ENCODE results near the gene TTC7B. TPM values are rescaled to one million over a fixed set of nuclear protein-coding genes. Genes with fewer than 3 reads are reported as not detected.

Gene TTC7B
- total RNA-seq, 4 donors from 2014 or later, result 8.4 to 11.2 (median 9.2) TPM

DNA sequence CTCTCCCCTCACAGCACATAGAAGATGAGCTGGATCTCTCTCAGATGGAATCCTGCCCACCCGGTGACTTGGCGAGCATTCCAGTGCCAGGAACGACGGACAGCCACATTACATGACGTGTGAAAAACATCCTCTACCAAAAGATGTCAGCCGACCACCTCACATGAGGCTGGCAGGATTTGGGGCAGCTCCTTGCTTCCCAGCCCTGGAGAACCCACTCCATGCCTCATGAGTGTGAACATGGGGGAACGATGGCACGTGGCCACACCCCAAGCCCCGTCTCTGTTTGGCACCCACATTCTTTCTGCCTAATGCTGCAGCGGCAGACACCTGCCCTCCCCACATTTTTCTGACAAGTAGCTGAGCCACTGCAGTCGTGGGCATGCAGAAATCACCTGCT is 216.9 kb downstream of the TTC7B start:
- Histone ChIP-seq H3K9me3 (no peaks in the 10 kb centered on the region), H3K27ac (no peak overlapping the region), H3K4me1 (no peaks in the 10 kb centered on the region), H3K36me3 (no peaks in the 10 kb centered on the region), H3K27me3 (no peaks in the 10 kb centered on the region), H3K4me3 (no peak overlapping the region)
- in situ Hi-C loops (cut with MboI; ENCODE audit: low pct_ligation_motif_present in 1 of 4, low pct_unique_long_range_greater_than_20kb in 1 of 4, low sequenced_read_pairs in 3 of 4) (no loop called here), intact Hi-C loops (cut with DNase I; ENCODE audit: low total_unique reads) (no loop called here)
- TF ChIP-seq EP300 (IDR thresholded peaks at IDR 0.05; ENCODE audit: low read depth) (no peak), POLR2A (IDR thresholded peaks at IDR 0.05) (no peak), POLR2AphosphoS5 (IDR thresholded peaks at IDR 0.05) (no peak)
- TF ChIP-seq, protein P1, sequence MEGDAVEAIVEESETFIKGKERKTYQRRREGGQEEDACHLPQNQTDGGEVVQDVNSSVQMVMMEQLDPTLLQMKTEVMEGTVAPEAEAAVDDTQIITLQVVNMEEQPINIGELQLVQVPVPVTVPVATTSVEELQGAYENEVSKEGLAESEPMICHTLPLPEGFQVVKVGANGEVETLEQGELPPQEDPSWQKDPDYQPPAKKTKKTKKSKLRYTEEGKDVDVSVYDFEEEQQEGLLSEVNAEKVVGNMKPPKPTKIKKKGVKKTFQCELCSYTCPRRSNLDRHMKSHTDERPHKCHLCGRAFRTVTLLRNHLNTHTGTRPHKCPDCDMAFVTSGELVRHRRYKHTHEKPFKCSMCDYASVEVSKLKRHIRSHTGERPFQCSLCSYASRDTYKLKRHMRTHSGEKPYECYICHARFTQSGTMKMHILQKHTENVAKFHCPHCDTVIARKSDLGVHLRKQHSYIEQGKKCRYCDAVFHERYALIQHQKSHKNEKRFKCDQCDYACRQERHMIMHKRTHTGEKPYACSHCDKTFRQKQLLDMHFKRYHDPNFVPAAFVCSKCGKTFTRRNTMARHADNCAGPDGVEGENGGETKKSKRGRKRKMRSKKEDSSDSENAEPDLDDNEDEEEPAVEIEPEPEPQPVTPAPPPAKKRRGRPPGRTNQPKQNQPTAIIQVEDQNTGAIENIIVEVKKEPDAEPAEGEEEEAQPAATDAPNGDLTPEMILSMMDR (IDR thresholded peaks at IDR 0.05), result no peak
- WGBS, 2 donors (ENCODE audit: low coverage in 1 of 2), result 66% methylated on average over 11 of the region's 11 CpGs; no CpG with 5 or more reads in 1 of the 2 donors
- no peak for DNase-seq

DNA sequence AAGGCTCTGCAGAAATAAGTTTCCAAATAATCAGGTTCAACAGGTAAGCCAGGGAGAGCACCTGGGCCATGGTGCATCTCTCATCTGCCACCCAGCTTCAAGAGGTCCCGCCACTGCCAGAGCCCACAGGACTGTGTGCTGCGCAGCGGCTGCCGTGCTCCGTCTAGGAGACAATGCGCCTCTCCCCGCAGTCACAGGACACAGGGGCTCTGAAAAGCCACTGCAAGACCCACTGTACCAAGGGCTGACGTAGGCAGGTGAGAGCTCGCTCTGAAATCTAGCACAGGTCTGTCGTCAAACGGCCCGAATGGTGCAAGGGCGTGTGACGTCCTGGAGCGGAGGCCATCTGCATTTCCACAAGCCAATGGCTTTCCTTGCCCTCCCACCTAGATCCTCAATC is 218.3 kb downstream of the TTC7B start:
- in situ Hi-C loops (cut with MboI; ENCODE audit: low pct_ligation_motif_present in 1 of 4, low pct_unique_long_range_greater_than_20kb in 1 of 4, low sequenced_read_pairs in 3 of 4), result no loop called here
- Histone ChIP-seq H3K4me1 (no peaks in the 10 kb centered on the region), H3K27ac (no peak overlapping the region), H3K4me3 (no peak overlapping the region), H3K27me3 (no peaks in the 10 kb centered on the region), H3K9me3 (no peaks in the 10 kb centered on the region), H3K36me3 (no peaks in the 10 kb centered on the region)
- WGBS, 2 donors (ENCODE audit: low coverage in 1 of 2), result 92% methylated on average over 15 of the region's 15 CpGs; no CpG with 5 or more reads in 1 of the 2 donors
- intact Hi-C loops (cut with DNase I; ENCODE audit: low total_unique reads), result no loop called here
- no peak for TF ChIP-seq POLR2A (IDR thresholded peaks at IDR 0.05)
- DNase-seq, result no peak

DNA sequence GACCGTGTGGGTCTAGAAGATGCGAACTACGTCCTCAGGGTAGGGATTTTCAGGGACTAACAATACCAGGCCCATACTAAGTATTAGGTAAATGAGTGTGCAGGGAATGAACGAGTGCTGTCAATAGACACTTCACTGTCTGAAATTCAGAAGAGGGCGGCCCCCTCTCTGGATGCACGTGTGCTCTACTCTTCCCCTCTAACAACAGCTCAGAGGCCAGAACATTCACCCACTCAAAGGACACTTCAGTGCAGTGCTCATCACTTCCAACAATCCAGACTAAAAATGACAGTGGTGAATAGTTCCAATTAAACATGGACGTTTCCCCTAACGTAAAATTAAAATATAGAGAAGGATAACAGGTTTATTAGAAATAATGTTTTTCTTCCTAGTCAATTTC is 219.5 kb downstream of the TTC7B start:
- TF ChIP-seq EP300 (IDR thresholded peaks at IDR 0.05; ENCODE audit: low read depth) (no peak), POLR2A (IDR thresholded peaks at IDR 0.05) (no peak), POLR2AphosphoS5 (IDR thresholded peaks at IDR 0.05) (no peak)
- TF ChIP-seq, protein P1 (IDR thresholded peaks at IDR 0.05), result no peak
- Histone ChIP-seq H3K9me3 (no peaks in the 10 kb centered on the region), H3K4me1 (no peaks in the 10 kb centered on the region), H3K27me3 (no peaks in the 10 kb centered on the region), H3K36me3 (no peaks in the 10 kb centered on the region), H3K27ac (no peak overlapping the region), H3K4me3 (no peak overlapping the region)
- WGBS, 2 donors (ENCODE audit: low coverage in 1 of 2), result 86% methylated on average over 8 of the region's 8 CpGs
- no peak for DNase-seq
- intact Hi-C loops (cut with DNase I; ENCODE audit: low total_unique reads) (no loop called here), in situ Hi-C loops (cut with MboI; ENCODE audit: low pct_ligation_motif_present in 1 of 4, low pct_unique_long_range_greater_than_20kb in 1 of 4, low sequenced_read_pairs in 3 of 4) (no loop called here)

- TF ChIP-seq, protein P1 (IDR thresholded peaks at IDR 0.05), result no peak
- no peak overlapping the region for H3K27ac ChIP-seq
- H3K27me3 ChIP-seq, result no peaks in the 10 kb centered on the region
- intact Hi-C loops (cut with DNase I; ENCODE audit: low total_unique reads), result no loop called here
- DNase-seq, result no peak
- H3K36me3 ChIP-seq, result no peaks in the 10 kb centered on the region
- in situ Hi-C loops (cut with MboI; ENCODE audit: low pct_ligation_motif_present in 1 of 4, low pct_unique_long_range_greater_than_20kb in 1 of 4, low sequenced_read_pairs in 3 of 4), result no loop called here
- H3K9me3 ChIP-seq, result no peaks in the 10 kb centered on the region
- no peak overlapping the region for H3K4me3 ChIP-seq
- no peaks in the 10 kb centered on the region for H3K4me1 ChIP-seq
- 60% methylated on average over 24 of the region's 25 CpGs; no CpG with 5 or more reads in 1 of the 2 donors for WGBS, 2 donors (ENCODE audit: low coverage in 1 of 2)
These were observed 222.8 kb downstream of the TTC7B start for GRCh38 chr14:90593254-90594040.

DNA sequence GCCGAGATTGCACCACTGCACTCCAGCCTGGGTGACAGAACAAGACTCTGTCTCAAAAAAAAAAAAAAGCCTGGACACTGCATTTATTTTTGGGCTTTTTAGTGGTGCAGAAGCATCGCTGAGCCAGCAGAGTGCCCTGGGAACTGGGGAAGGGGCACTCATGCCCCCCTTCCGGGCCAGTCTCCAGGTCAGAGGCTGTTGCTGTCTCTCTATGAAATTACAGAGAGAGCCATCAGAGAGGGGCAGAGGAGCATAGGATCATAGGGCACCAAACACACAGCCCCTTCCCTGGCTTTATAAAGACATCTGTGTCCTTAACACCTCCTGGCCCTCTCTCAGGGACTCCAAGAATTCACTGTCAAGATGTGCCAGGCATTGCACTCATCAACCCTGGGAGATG is 223.6 kb downstream of the TTC7B start:
- no peaks in the 10 kb centered on the region for H3K27me3 ChIP-seq
- no peaks in the 10 kb centered on the region for H3K36me3 ChIP-seq
- no peak overlapping the region for H3K27ac ChIP-seq
- no peaks in the 10 kb centered on the region for H3K4me1 ChIP-seq
- in situ Hi-C loops (cut with MboI; ENCODE audit: low pct_ligation_motif_present in 1 of 4, low pct_unique_long_range_greater_than_20kb in 1 of 4, low sequenced_read_pairs in 3 of 4), result no loop called here
- no peak overlapping the region for H3K4me3 ChIP-seq
- intact Hi-C loops (cut with DNase I; ENCODE audit: low total_unique reads), result no loop called here
- no peak for DNase-seq
- H3K9me3 ChIP-seq, result no peaks in the 10 kb centered on the region
- TF ChIP-seq, protein P1 (IDR thresholded peaks at IDR 0.05), result no peak
- WGBS, 2 donors (ENCODE audit: low coverage in 1 of 2), result 95 to 100% methylated on average over 1 to 3 of the region's 3 CpGs
